MM.1S (cell line): ENCODE measurements around the gene LHX4.

Experiments
- DNase-seq: peaks from one replicate; pipeline ENCODE4 v3.0.0-alpha.2; 2015
- H2AFZ ChIP-seq: fragments of 300-600 bp; sonication (generic); 2 replicates; pipeline ENCODE4 v1.6.0; 2016; ENCODE audit warnings: antibody characterized with exemption, low read length
- H3F3A ChIP-seq: fragments of 300-600 bp; sonication (generic); 2 replicates; pipeline ENCODE4 v1.6.1; 2016; ENCODE audit warnings: mild to moderate bottlenecking, antibody characterized with exemption, low read length, moderate library complexity, mixed read lengths; ENCODE audit not compliant: insufficient read depth
- H3K27ac ChIP-seq: fragments of 300-600 bp; sonication (generic); 2 replicates; pipeline ENCODE4 v1.5.1; 2016; ENCODE audit warnings: mild to moderate bottlenecking, low read length
- H3K27me3 ChIP-seq: fragments of 300-600 bp; sonication (generic); replicated peaks from 2 replicates; pipeline ENCODE4 v1.6.0; 2016; ENCODE audit warnings: low read length; ENCODE audit not compliant: insufficient read depth
- H3K36me3 ChIP-seq: fragments of 300-600 bp; sonication (generic); replicated peaks from 2 replicates; pipeline ENCODE4 v1.6.1; 2016; ENCODE audit warnings: mild to moderate bottlenecking, low read length, mixed read lengths; ENCODE audit not compliant: insufficient read depth
- H3K4me1 ChIP-seq: fragments of 300-600 bp; sonication (generic); 2 replicates; pipeline ENCODE4 v1.6.1; 2016; ENCODE audit warnings: low read length, mixed read lengths
- H3K4me2 ChIP-seq: fragments of 300-600 bp; sonication (generic); 2 replicates; pipeline ENCODE4 v1.6.0; 2016; ENCODE audit warnings: low read depth, low read length
- H3K4me3 ChIP-seq: fragments of 300-600 bp; sonication (generic); 2 replicates; pipeline ENCODE4 v1.5.1; 2016; ENCODE audit warnings: low read length, mixed read lengths
- H3K79me2 ChIP-seq: fragments of 300-600 bp; sonication (generic); 2 replicates; pipeline ENCODE4 v1.6.1; 2016; ENCODE audit warnings: mixed run types, low read length, mixed read lengths
- H3K9ac ChIP-seq: fragments of 300-600 bp; sonication (generic); 2 replicates; pipeline ENCODE4 v1.6.1; 2016; ENCODE audit warnings: low read length, mixed read lengths
- H3K9me2 ChIP-seq: fragments of 300-600 bp; sonication (generic); replicated peaks from 2 replicates; pipeline ENCODE4 v1.6.1; 2016; ENCODE audit warnings: mild to moderate bottlenecking, low read length, mixed read lengths; ENCODE audit not compliant: insufficient read depth
- H3K9me3 ChIP-seq: fragments of 300-600 bp; sonication (generic); replicated peaks from 2 replicates; pipeline ENCODE4 v1.6.1; 2016; ENCODE audit warnings: mild to moderate bottlenecking, low read length, mixed read lengths; ENCODE audit not compliant: insufficient read depth
- H4K20me1 ChIP-seq: fragments of 300-600 bp; sonication (generic); 2 replicates; pipeline ENCODE4 v1.6.1; 2016; ENCODE audit warnings: mild to moderate bottlenecking, low read length, moderate library complexity, mixed read lengths; ENCODE audit not compliant: insufficient read depth
- CTCF ChIP-seq: fragments of 300-600 bp; sonication (generic); IDR thresholded peaks from 2 replicates; pipeline ENCODE4 v1.5.1; 2016; ENCODE audit warnings: antibody characterized with exemption, low read length, mixed read lengths
- EZH2 ChIP-seq: fragments of 300-600 bp; sonication (generic); optimal IDR thresholded peaks from 2 replicates; pipeline ENCODE3; 2017; ENCODE audit warnings: low read depth, mild to moderate bottlenecking, antibody characterized with exemption, low read length, mixed read lengths
- EZH2phosphoT487 ChIP-seq: fragments of 300-600 bp; sonication (generic); IDR thresholded peaks from 2 replicates; pipeline ENCODE4 v1.6.1; 2018; ENCODE audit warnings: antibody characterized with exemption, low read length

LHX4 gene

GRCh38 chr1:180211860-180212229 is 18.2 kb upstream of the LHX4 start:
- no peak overlapping the region for H3K9ac ChIP-seq
- H3K36me3 ChIP-seq: no peaks in the 10 kb centered on the region
- no peaks in the 10 kb centered on the region for H3K9me2 ChIP-seq
- no peak overlapping the region for H2AFZ ChIP-seq
- TF ChIP-seq EZH2phosphoT487: no peak
- TF ChIP-seq CTCF: no peak
- TF ChIP-seq EZH2: no peak
- H3K27ac ChIP-seq: no peak overlapping the region
- no peak for DNase-seq
- H3K4me1 ChIP-seq: peaks cover 14% of the 10 kb centered on the region
- no peaks in the 10 kb centered on the region for H3K27me3 ChIP-seq
- H3K9me3 ChIP-seq: no peaks in the 10 kb centered on the region
- H3K4me2 ChIP-seq: no peak overlapping the region
- peaks cover 11% of the 10 kb centered on the region for H3F3A ChIP-seq
- no peak overlapping the region for H3K4me3 ChIP-seq
- H3K79me2 ChIP-seq: no peaks in the 10 kb centered on the region
- no peaks in the 10 kb centered on the region for H4K20me1 ChIP-seq

GRCh38 chr1:180213401-180214170 is 16.5 kb upstream of the LHX4 start:
- peak; percentile 96 for DNase-seq
- H3K27me3 ChIP-seq: no peaks in the 10 kb centered on the region
- H3K4me3 ChIP-seq: peak overlapping the region; percentile 43

GRCh38 chr1:180215856-180216625 is 14.0 kb upstream of the LHX4 start:
- H3K27ac ChIP-seq: no peak overlapping the region
- H3K36me3 ChIP-seq: no peaks in the 10 kb centered on the region
- H4K20me1 ChIP-seq: no peaks in the 10 kb centered on the region
- H2AFZ ChIP-seq: no peak overlapping the region
- H3K27me3 ChIP-seq: no peaks in the 10 kb centered on the region
- peaks cover 14% of the 10 kb centered on the region for H3K4me1 ChIP-seq
- no peaks in the 10 kb centered on the region for H3K79me2 ChIP-seq
- DNase-seq: no peak
- H3K9me2 ChIP-seq: no peaks in the 10 kb centered on the region
- no peaks in the 10 kb centered on the region for H3K9me3 ChIP-seq
- peaks cover 11% of the 10 kb centered on the region for H3F3A ChIP-seq
- H3K9ac ChIP-seq: no peak overlapping the region
- no peak overlapping the region for H3K4me3 ChIP-seq
- H3K4me2 ChIP-seq: no peak overlapping the region
- TF ChIP-seq EZH2 (no peak), CTCF (no peak)

More at GRCh38 chr1:180213401-180214170, 16.5 kb upstream of the LHX4 start:
- H3K36me3 ChIP-seq: no peaks in the 10 kb centered on the region
- no peaks in the 10 kb centered on the region for H3K9me3 ChIP-seq
- H3K79me2 ChIP-seq: no peaks in the 10 kb centered on the region
- no peaks in the 10 kb centered on the region for H4K20me1 ChIP-seq
- peak overlapping the region; percentile 58 for H2AFZ ChIP-seq
- H3F3A ChIP-seq: peaks cover 11% of the 10 kb centered on the region
- H3K4me2 ChIP-seq: peak overlapping the region; percentile 81
- peak overlapping the region; percentile 26 for H3K9ac ChIP-seq
- H3K4me1 ChIP-seq: peaks cover 14% of the 10 kb centered on the region
- no peaks in the 10 kb centered on the region for H3K9me2 ChIP-seq
- peak overlapping the region; percentile 81 for H3K27ac ChIP-seq
- TF ChIP-seq CTCF: peak; percentile 44
- no peak for TF ChIP-seq EZH2
